Measurements from ENCODE around the gene PHLDB1.
"Not testable (repeated sequence)": the region's sequence is repeated elsewhere in the genome, so short reads cannot be mapped to it uniquely, and the experiment has no call there.

PHLDB1 gene

GRCh38 chr11:118607401-118608359 is at the start of gene PHLDB1:
Gene PHLDB1, plus strand, starts transcription at chr11:118607615. Its CDS starts 6,222 bp downstream, at chr11:118613837.
- no peak for FAIRE-seq

- FAIRE-seq, result no peak
Measured at GRCh38 chr11:118560806-118561205, 46.6 kb upstream of the PHLDB1 start.

- no peak for FAIRE-seq
Measured at GRCh38 chr11:118565051-118565450, 42.4 kb upstream of the PHLDB1 start.

- FAIRE-seq, result no peak
Measured at GRCh38 chr11:118569670-118570069, 37.7 kb upstream of the PHLDB1 start.

- no peak for FAIRE-seq
Measured at GRCh38 chr11:118570787-118571186, 36.6 kb upstream of the PHLDB1 start.

GRCh38 chr11:118571701-118572060 is 35.7 kb upstream of the PHLDB1 start:
- FAIRE-seq, result not testable (repeated sequence)

GRCh38 chr11:118572061-118572980 is 35.1 kb upstream of the PHLDB1 start, which contains the start of gene ARCN1:
Gene ARCN1, plus strand, starts transcription at chr11:118572409. Its CDS starts 139 bp downstream, at chr11:118572548.
- no peak for FAIRE-seq

- no peak for FAIRE-seq
Measured at GRCh38 chr11:118572981-118573550, 34.3 kb upstream of the PHLDB1 start.

GRCh38 chr11:118574636-118575035 is 32.8 kb upstream of the PHLDB1 start:
- no peak for FAIRE-seq

- not testable (repeated sequence) for FAIRE-seq
Measured at GRCh38 chr11:118577995-118578394, 29.4 kb upstream of the PHLDB1 start.

GRCh38 chr11:118581057-118581456 is 26.4 kb upstream of the PHLDB1 start:
- FAIRE-seq, result no peak

GRCh38 chr11:118587952-118588351 is 19.5 kb upstream of the PHLDB1 start:
- no peak for FAIRE-seq

- no peak for FAIRE-seq
Measured at GRCh38 chr11:118592616-118593367, 14.6 kb upstream of the PHLDB1 start.

- not testable (repeated sequence) for FAIRE-seq
Measured at GRCh38 chr11:118594984-118595383, 12.4 kb upstream of the PHLDB1 start.

- FAIRE-seq, result no peak
Measured at GRCh38 chr11:118596224-118597146, 10.9 kb upstream of the PHLDB1 start.

- no peak for FAIRE-seq
Measured at GRCh38 chr11:118597556-118597955, 9.9 kb upstream of the PHLDB1 start.

- FAIRE-seq, result no peak
Measured at GRCh38 chr11:118602331-118602730, 5.1 kb upstream of the PHLDB1 start.

- FAIRE-seq, result not testable (repeated sequence)
Measured at GRCh38 chr11:118603709-118604108, 3.7 kb upstream of the PHLDB1 start.

- FAIRE-seq, result no peak
Measured at GRCh38 chr11:118604566-118604965, 2.8 kb upstream of the PHLDB1 start.

GRCh38 chr11:118605116-118605867 is 2.1 kb upstream of the PHLDB1 start:
- no peak for FAIRE-seq

Data from colon (tissue), 2 donors.